HG02852 (cell line): ENCODE results near the gene EMP1.
"Not testable (repeated sequence)": the region's sequence is repeated elsewhere in the genome, so short reads cannot be mapped to it uniquely, and the experiment has no call there.

ENCODE experiments used
- ATAC-seq: cut with Tn5 transposase; IDR thresholded peaks from one replicate; pipeline ENCODE4 v1.9.1; 2021; ENCODE audit warnings: mild to moderate bottlenecking, moderate library complexity; ENCODE audit not compliant: unreplicated experiment

The EMP1 gene

DNA sequence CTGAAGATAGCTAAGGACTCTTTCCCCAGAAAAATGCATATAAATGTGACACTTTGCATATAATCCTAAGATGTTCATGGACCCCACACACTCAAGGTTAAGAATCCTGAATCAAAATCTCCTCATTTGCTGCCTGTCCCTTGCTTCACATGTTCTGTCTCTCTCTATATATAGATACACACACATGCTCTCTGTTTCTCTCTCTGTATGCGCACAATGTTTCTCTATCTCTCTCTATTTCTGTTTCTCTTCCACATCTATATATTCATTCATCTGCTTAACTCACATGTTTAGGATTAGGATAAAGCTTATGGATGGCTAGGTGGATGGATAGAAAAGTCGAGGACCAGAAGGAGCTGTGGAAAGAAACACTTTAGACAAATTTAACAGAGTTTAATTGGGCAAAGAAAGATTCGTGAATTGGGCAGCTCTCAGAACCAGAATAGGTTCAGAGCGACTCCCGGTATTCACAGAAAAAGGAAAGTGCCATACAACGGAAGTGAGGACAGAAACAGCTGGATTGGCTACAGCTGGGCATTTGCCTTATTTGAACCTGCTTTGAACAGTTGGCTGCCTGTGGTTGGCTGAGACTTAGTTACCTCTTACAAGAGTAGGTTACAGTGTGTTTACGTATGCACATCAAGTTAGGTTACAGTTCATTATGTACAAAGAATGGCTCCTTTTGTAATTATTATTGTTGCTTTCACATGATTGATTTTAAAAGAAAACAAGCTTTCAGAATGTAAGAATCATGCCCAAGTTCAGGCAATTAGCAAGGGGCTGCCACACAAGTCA is 57.6 kb downstream of the EMP1 start:
- no peak for ATAC-seq

DNA sequence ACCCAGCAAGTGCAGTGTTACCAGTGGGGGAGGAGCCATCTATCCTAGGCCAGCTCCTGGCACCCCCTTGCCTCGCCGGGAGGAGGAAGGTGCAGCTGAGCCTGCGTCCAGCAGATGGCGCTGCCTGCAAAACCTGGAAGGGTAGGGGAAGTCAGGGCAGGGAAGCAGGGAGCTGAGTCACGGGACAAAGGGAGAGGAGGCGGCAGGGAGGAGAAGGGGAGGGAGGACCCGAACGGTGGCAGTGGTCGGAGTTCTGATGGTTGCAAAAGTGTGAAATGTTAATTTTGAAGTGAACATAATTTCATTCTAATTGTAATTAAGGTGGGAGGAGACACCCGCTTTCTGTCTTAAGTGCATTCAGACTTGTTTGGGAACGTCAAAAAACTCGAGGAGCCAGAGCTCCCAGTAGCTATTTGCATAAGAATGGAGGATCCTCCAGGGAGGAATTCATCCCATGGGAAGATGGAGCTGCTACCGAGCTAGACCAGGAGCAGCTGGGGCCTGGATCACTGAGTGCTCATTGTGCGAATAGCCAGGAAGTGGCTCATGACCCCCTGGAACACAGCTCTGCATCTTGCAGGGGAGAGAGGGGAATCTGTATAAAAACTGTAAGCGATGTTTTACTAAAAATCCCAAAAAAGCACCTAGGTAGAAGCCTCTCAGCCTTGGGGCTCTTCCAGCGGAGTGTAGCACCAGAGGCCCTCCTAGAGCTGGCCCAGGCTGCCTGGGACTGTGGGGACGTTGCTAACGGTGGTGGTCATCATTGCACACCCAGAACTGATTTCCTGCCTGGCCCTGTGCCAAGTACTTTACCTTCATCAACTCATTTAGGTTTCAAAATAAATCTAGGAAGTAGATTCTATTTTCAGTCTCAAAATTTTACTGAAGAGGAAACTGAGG is 59.5 kb downstream of the EMP1 start:
- ATAC-seq, result peak; percentile 96

DNA sequence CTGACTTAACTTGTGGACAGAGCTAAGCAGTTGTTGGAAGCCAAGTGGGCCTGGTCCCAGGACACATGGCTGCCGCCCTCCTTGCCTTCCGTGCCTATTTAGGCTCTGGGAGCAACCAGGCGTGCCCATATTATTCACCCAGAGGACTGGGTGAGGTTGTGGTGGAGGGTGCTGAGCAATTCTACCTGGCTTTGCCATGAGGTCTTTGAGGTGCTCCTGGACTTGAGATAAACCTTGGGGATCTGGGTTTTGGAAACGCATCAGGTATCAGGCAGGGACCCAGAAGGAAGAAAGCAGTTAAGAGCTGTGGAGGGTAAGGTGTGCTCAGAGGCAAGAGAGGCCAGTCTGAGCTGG is 60.1 kb downstream of the EMP1 start:
- no peak for ATAC-seq

DNA sequence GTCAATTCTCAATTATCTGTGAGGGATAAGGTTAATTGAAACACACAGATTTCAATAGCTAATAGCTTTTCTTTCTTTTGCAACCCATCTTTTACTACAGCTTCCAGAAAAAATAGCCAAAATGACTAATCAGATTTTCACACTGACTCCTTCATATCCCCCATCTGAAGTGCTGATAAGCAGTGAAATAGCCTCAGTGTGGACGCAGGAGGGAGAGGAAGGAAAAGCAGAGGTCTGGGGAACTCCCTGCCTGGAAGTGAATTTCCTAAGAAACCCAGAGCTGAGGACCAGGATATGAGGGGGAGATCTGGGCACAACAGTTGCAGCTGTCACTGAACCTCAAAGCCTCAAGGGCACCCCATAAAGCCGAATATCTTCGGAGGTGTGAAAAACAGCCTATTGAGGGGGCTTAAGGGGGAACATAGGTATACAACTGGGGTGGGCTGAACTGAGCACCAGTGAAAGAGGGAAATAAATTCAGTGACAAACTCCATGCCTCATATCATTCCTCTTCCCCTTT is 60.9 kb downstream of the EMP1 start:
- no peak for ATAC-seq

DNA sequence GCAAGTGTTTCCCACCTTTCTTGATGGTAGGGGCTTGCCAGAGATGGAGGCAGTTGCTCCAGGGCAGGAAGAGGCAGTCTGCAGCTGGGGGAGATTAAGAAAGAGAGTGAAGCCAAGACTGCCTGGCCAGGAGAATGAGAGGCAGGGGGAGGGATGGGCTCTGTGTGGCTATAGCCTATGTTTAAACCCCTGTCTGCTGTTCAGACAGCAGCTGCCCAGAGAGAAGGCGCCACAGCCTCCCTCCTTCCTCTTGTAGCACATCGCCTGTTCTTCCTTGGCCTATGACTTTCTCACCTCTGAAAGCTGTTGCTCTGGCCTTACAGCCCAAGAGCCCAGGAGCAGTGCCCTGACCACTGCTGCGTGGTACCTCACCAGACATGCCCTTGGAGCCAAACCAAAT is 61.7 kb downstream of the EMP1 start:
- ATAC-seq, result no peak

DNA sequence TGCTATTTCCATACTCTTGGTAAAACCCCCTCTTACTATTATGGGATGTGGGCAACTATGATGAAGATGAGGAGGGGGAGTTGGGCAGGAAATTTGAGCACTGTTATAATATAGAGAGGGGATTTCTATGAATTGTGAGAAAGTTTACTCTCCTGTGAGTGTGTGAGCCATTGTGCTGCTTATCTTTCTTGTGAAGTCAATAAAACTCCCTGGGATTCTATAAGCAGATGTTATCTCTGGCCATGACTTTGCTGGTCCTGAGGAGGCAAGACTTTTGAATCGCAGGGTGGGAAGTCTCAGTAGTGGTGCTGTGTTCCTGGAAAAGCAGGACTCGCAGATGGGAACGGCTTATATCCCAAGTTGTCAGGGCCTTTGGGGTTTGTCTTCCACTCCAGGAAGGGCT is 62.2 kb downstream of the EMP1 start:
- no peak for ATAC-seq

DNA sequence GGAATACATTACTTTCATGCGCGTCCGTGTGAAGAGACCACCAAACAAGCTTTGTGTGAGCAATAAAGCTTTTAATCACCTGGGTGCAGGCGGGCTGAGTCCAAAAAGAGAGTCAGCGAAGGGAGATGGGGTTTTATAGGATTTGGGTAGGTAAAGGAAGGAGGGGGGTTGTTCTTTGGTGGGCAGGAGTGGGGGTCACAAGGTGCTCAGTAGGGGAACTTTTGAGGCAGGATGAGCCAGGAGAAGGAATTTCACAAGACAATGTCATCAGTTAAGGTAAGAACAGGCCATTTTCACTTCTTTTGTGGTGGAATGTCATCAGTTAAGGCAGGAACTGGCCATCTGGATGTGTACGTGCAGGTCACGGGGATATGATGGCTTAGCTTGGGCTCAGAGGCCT is 63.1 kb downstream of the EMP1 start:
- ATAC-seq, result not testable (repeated sequence)

DNA sequence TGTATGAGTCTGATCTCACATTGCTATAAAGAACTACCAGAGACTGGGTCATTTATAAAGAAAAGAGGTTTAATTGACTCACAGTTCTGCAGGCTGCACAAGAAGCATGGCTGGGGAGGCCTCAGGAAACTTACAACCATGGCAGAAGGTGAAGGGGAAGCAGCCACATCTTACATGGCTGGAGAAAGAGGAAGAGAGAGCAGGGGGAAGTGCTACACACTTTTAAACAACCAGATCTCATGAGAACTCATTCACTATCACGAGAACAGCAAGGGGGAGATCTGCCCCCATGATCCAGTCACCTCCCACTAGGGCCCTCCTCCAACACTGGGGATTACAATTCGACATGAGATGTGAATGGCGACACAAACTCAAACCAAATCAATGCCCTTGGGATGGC is 71.3 kb downstream of the EMP1 start:
- ATAC-seq, result not testable (repeated sequence)

DNA sequence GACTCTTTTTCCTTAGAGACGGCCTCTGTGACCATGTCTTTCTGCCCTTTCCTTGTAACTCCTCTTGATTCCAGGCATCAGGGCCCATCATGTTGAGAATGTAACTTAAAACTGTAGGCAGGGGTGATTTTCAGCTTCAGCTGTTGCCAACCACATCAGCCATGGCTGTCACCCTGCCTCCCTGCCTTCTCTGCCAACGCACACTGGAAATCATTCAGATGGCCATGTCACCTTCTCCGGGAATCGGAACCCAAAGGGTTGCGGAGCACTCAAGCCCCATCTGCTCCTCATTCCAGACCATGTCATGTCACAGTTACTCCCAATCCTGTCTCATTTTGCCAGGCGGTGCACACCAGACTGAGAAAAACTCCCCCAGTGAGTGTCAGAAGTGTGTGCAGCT is 72.1 kb downstream of the EMP1 start:
- ATAC-seq, result no peak
